Measurements from ENCODE around the gene DAG1.
A peak's percentile ranks its signal among the peaks of the same experiment; 100 is the strongest.

Gene DAG1

DNA sequence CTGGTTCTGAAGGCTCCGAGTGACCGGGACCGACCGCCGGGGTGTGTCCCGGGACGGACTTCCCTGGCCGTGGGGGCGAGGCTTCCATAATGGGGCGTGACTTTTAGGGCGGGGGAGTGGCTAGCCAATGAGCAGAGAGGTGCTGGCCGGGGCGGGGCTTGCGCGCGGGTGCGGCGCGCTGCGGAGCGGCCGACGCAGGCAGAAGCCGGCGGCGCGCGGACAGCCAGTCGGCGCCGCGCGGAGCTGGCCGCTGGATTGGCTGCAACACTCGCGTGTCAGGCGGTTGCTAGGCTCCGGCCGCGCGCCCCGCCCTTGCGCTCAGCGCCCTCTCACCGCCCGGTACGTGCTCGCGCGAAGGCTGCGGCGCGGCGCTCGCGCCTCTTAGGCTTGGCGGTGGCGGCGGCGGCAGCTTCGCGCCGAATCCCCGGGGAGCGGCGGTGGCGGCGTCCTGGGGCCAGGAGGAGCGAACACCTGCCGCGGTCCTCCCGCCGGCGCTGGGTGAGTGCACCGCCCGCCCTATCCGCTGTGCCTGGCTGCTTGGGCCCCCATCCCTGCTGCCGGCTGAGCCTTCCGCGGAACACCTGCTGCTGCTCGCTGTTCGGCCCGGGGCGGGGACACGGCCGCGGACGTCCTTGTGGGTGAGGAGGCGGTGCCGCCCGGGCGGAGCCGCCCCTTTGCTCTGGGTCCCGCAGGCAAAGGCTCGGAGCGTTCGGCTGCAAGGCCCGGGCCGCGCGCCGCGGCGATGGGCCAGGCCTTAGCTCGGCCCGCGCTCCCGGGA, at the start of gene DAG1:
Gene DAG1, plus strand, starts transcription at position 332 of the 778 bp plus-strand sequence. CDS start 40,268 bp downstream, outside the sequence.
- peak; percentile 97 for DNase-seq

DNA sequence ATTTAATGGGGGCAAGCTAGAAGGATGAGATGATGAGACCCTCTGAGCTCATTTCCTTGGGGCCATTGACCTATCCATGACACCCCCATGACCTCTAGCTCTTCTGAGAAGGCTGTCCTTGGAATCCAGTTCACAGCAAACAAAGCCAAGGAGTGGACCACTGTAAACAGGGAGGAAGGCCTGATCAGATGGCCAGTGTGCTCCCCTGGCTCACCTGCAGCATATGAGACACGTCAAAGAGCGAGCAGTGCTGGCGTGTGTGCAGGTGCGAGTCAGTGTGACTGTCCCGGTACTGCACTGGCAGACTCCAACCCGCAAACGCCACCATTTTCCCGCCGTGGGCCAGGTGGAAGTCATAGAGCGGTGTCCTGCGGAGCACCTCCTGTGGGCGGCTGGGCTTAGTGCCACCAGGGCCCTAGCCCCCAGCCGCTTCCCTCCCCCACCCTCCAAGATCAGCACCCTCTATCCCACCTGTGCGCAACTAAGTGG, 48.1 kb upstream of the DAG1 start:
- no peak for DNase-seq

DNA sequence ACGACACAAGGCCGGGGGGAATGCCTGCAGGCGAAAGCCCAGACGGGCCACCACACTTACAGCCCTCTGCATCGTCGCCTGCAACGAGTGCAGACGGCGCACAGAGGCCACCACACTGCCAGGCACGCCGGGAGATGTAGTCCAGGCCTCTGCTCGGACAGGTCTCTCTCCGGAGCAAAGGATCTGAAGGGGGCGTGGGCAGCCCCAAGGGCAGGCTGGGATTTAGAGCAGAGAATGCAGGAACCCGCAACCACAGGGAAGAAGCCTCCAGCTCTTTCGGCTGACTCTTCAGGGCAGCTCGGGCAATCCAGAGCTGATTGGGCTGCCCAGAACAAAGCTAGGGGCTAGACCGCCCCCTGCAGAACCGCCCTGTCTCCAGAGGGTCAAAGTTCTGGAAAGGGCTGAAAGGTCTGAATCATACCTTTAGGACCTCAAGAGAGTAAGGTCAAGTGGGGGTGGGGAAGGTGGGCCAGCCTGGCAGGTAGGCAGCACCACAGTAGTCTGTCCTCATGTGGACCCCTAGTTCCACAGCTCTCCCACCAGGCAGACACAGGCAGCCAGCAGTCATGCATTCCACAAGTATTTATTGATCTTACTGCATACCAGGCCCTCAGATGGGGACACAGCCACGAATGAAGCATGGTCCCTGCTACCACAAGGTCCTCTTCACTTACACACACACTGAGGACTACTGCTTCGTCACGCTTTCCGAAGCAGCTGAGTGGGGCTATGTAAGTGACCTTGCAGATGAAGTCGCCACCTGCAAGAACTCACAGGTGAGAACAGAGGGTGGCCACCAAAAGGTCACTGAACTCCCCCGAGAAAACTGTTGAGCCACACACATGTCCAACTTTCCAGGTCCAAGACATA, 47.5 kb upstream of the DAG1 start, which contains the start of gene AMT:
Gene AMT, minus strand, starts transcription at position 95 of the 870 bp plus-strand sequence. Its CDS starts 23 bp downstream, at position 72.
- DNase-seq = no peak

DNA sequence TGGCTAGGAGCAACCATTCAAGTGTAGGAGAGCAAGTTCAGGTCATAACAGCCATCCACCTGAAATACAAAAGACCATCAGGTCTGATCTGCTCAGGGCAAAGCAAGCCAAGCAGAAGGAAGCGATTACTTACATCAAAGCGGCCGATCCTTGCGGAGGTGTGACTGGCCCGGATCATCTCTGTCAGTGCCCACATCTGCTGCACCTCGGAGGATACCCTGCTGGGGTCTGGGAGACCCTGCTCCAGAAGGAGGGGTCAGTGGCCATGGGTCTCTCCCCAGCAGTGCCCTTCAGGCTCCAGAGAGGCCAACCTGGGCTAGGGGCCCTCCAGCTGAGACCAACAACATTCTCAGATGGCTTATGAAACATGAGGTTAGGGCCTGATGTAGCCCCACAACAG, 45.3 kb upstream of the DAG1 start:
- DNase-seq = no peak

DNA sequence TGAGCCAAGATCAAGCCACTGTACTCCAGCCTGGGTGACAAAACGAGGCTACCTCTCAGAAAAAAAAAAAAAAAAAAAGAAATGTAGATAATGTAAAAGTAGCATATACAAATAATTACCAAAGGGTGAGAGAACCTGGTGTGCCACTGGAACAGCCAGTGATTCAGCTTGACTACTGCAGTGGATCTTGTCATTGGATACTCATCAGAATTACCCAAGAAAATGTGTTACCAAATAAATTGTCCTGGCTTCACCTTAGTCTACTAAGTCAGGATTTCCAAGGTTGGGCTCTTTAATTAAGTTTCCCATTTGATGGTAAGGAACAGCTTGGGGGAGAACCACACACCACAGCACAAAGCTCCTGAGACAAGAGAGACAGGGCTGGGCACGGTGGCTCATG, 42.5 kb upstream of the DAG1 start:
- no peak for DNase-seq

DNA sequence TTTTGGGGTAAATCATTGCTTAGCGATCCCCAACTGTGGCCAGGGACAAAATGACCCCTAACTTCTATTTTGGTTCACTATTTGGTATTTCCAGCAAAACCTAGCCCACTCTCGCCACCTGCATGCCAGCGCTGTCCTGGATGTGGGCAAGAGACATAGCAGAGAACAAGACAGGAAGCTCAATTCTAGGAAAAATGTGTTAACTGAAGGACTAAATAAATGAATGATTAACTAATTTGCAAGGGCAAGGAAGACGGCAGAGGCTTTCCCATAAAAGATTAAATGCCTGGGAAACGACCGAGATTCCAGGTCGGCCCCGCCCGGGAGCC, 41.4 kb upstream of the DAG1 start:
- no peak for DNase-seq

DNA sequence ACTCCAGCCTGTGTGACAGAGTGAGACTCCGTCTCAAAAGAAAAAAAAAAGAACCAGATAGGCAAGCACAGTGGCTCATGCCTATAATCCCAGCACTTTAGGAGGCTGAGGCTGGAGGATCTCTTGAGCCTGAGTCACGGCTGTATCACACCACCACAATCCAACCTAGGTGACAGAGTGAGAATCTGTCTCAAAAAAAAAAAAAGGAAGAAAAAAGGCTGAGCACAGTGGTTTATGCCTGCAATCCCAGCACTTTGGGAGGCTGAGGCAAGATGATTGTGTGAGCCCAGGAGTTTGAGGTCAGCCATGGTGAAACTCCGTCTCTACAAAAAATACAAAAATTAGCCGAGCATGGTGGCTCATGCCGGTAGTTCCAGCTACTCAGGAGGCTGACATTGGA, 35.3 kb upstream of the DAG1 start:
- no peak for DNase-seq

DNA sequence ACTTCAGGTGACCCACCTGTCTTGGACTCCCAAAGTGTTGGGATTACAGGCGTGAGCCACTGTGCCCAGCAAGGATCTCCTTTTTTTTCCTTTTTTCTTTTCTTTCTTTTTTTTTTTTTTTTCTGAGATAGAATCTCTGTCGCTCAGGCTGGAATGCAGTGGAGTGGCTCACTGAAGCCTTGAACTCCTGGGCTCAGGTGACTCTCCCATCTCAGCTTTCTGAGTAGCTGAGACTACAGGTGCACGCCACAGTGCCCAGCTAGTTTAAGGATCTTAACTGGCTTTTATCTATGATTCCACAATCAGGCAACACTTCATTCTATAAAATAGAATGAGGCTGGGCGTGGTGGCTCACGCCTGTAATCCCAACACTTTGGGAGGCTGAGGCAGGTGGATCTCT, 24.7 kb upstream of the DAG1 start:
- DNase-seq = no peak

DNA sequence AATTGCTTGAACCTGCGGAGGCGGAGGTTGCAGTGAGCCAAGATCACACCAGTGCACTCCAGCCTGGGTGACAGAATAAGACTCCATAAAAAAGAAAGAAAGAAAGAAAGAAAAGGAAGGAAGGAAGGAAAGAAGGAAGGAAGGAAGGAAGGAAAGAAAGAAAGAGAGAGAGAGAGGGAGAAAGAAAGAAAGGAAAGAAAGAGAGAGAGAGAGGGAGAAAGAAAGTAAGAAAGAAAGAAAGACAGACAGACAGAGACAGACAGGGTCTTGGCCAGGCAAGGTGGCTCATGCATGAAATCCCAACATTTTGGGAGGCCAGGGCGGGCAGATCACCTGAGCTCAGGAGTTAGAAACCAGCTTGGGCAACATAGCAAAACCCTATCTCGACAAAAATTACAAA, 16.4 kb upstream of the DAG1 start:
- DNase-seq = no peak

DNA sequence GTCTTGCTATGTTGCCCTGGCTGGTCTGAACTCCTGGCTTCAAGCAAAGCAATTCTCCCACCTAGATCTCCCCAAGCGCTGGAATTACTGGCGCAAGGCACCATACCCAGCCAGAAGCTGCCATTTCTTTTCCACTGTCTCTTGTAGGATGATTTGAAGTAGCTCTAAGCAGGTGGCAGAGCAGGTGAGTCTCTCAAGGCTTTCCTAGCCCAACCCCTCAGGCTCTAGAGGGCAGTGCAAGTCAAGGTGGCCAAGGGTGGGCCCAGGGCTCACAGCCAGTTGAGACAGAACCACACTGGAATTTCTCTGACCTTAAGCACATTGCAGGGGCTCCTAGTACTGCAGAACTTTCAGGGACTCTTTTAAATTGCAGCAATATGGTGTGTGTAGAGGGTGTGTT, 15.6 kb upstream of the DAG1 start:
- DNase-seq = no peak

DNA sequence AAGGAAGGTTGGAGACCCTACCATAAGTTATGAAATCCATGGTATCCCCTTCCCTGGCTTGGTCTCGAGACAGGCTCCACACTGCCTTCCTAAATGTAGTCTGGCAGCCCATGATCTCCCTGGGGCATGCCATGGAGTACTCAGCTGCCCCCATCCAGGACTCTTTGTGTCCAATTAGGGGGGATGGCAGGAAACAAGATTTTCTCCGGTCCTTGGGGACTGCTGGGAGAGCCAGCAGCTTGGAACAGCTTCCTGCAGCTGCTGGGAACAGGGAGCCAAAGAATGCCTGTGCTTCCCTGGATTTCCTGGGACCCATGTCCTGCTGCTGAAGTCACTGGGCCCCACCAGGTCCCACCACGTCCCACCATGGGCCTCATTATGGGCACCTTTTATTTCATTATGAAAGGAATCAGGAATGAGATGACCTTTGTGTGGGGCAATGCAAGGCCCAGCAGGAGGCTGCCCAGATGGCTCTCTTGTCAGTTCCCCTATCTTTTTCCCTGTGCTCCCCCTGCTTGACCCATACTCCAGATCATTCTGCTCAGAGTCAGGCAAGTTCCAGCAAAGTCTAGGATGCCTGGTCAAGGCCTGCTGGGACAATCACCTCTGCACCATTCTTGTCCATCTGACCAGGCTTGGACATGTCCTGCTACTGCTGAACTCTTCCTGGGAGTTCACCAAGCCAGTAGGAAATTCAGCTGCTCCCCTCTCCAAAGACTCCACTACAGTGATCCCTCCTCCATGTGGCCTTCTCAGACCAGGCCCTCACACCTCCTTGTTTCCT, 15.0 kb upstream of the DAG1 start:
- no peak for DNase-seq

DNA sequence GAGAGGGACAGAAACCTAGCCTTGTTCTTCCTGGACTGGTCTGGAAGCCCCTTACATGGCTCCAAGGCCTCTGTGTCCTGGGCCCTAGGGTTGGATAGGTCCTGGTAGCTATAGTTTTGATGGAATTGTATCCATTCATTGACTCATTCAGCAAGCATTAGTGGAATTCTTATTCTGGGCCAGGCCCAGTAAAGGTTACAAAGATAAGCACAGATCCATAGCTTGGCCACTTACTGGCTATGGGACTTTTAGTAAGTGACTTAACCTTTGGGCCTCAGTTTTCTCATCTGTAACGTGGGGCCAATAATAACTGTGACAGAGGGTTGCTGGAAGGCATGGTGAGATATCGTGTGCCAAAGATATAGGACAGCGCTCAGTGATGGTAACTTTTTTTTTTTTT, 13.6 kb upstream of the DAG1 start:
- DNase-seq = peak; percentile 67

DNA sequence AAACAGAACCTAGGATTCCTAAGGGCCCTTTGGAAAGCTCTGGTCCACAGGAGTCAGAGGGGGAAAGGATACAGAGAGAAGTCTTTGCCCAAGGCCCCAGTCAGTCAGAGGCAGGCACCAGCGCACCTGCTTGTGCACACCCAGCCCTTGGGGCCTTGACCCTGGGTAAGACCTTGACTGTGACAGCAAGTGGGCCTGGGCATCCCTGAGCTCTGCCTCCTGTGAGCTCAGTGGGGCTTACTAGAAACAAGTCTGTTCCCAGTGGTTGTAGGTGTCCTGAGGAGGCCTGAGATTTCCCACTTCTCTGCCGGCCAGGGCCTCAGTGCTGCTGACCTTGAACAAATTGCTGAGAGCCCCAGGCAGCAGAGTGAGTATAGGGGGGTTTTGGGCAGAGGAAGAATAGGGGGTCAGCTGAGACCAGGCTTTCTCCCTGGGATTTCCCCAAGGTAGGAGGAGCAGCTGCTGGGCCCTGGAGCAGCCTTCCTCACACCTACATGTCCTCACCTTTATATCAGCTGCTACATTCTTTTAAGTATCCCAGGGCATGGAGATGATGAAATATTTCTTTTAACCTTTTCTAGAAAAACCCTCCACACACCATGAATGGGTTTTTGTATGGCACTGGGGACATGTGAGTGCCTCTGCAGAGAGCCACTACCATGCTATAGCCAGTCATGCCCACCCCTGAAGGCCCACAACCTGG, 9.7 kb upstream of the DAG1 start:
- DNase-seq = no peak

DNA sequence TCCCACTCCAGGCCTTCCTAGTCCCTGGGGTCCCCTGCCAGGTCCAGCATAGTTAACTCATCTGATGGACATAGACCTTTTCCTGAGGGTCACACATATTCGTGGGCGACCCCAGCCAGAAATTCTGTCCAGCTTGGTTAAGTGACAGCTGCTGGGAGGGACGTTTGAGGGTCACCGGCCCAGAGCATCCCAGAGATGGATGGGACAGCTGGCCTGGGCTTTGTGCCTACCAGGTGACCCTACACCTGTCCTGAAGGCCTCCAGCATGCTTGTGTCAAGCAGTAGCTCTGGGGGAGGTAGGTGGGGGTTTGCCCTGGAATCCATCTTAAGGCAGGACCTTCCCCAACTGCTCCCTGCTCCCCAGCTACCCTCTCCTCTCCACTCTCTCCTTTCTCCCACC, 9.1 kb upstream of the DAG1 start:
- DNase-seq = no peak

DNA sequence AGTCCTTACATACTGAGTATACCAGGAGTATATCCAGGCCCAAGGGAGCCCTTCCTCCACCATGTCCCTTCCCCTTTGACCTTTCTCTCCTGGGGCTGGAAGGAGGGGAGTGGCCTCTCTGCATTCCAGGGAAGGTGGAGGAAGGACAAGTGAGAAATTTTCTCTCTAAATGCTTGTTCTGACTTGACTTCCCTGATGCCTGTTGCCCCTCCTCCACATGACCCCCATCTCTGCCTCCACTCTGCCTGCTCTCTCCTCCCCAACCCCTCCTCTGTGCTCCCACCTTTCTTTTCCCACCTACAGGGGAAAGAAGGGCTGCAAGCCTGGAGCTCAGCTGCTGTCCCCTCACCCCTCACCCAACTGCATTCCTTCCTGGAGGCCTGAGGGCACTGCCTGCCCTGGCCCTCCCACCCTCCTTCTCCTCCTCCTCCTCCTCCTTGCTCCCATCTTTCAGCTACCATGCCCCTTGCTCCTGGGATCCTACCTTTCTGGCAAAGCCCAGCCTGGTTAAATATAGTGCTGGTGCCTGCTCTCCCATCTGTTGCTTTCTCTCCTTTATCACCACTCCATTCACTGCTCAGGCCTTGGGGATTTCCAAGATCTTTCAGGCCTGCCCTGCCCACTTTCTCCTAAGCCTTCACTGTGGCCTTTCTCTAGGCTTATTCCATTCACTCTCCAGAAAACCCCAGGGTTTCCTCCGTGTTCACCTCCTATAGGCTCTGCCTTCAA, 8.5 kb upstream of the DAG1 start:
- peak; percentile 37 for DNase-seq

DNA sequence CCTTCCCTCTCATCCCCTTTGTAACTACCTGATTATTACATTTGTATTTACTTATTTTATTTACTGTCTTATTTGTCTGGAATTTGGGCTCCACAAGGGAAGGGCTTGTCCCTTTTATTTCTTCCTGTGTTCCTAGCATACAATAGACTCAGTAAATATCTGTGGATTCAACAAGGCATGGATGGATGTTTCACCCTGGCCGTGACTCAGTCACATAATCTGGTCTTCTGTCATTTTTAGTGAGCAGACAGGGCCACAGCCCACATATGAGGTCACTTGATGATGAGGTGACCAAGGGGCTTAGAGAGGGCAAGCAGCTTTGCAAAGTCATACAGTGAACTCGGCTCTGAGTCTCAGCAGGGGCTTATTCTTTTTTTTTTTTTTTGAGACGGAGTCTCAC, 7.8 kb upstream of the DAG1 start:
- peak; percentile 63 for DNase-seq

DNA sequence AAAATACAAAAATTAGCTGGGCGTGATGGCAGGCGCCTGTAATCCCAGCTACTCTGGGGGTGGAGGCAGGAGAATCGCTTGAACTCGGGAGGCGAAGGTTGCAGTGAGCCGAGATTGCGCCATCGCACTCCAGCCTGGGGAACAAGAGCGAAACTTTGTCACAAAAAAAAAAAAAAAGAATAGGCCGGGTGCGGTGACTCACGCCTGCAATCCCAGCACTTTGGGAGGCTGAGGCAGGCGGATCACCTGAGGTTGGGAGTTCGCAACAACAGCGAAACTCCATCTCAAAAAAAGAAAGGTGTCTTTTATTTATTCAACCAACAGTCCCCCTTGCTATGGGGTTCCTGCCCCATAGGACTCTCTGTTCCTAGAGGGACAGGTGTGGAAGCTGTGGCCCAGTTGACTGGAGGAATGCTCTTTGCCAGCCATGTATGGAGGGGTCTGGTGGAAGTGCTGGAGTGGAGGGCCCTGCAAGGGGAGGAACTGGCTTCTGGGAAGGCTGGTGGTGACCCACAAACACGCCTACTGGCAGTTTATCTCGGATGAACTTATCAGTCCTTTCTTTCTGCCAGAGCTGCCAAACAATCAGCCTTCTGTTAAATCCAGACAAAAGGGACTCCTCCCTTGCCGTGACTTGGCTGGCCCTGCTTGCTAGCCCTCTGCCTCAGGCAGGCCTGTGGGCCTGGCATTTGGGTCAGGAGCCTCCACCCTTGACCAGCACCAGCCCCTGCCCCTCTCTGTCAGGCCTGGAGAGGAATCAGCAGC, 4.6 kb upstream of the DAG1 start:
- DNase-seq = no peak

DNA sequence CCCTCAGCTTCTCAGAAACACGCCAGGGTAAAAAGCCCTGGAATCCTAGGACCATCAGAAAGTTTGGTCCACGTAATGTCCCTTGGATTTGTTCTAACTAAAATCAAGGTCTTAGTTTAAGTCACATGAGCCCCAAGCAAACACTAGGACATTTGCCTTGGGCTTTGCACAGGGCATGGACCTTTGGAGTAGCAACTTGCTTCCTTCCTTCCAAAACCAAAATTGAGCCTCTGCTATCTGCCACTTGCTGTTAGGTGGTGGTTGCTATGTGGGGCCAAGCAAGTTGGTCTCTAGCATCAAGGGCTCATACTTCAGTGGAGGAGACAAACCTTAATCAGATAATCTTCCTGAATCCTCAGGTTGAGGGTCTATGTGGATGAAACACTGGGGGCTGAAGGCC, 4.0 kb upstream of the DAG1 start:
- DNase-seq = no peak

DNA sequence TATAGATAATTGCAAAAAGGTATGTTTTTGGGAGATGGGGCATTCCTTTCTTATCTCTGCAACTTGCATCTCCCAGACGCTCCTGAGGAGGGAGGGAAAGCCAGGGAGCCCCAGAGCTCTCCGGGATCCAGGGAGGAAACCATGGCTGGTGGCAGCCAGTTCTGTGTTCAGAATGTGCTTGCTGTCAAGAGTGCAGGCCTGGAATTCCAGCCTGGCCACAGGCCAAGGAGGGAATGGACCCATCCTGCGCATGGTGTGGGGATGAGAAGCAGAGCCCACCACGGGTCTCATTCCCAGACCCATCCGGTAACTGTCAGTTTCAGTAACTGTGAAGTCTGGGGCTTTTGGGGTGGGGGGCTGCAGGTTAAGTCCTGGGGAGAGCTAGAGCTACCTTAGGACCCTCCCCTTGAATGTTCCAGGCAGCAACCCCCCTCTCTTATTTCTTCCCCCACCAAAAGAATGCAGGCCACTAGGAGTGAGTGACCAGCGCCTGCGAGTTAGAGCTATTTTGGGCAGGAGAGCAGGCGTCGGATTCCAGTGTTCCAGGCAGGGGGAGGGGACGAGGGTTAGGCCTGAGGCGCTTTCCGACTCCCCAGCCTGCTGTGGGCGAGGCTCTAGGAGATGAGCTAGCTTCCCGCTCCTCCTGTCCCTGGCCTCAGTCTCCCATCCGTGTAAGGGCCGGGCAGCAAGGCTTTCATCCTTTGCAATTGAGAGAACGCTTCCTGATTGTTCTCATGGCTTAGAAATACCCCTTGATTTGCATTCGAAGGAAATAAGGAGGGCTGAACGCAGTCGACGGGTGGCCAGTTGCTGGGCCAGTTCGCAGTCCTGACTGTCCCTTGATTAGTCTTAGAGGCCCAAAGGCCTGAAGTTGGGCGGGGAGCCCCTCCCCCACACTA, 781 bp upstream of the DAG1 start:
- peak; percentile 93 for DNase-seq
